Measurements from ENCODE around the gene OLFM3.

DNA sequence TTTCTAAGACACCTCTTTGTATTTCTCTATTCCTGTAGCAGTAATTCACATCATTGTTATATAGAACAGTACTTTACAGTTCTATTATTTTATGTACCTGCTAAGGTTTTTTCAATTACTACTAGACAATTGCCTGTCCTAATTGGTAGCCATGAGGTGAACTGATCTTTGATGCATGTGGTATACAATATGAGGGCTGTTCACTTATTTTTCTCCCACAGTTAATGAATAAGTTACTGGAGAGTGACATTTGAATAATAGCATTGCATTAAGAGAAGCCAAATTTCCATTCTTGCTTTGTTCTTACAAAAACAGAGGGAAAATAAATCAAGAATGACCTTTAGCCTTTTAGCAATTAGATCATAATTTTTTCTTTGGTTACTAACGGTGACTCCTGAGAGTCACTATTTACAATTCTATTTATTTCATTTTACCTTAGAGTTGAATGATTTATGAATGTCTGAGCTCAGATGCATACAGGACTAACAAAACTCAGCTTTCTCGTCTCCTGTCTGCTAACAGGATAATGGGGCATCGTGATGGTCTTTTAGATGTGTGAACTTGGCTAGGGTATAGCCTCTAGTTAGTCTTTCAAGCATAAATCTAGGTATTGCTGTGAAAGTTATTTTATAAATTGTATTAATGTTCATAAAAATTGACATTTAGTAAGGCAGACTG, 54.1 kb downstream of the OLFM3 start:
- TF ChIP-seq CEBPB (IDR thresholded peaks at IDR 0.05) = no peak
- TF ChIP-seq, protein P1, sequence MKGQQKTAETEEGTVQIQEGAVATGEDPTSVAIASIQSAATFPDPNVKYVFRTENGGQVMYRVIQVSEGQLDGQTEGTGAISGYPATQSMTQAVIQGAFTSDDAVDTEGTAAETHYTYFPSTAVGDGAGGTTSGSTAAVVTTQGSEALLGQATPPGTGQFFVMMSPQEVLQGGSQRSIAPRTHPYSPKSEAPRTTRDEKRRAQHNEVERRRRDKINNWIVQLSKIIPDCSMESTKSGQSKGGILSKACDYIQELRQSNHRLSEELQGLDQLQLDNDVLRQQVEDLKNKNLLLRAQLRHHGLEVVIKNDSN (IDR thresholded peaks at IDR 0.05) = no peak
- no peak for TF ChIP-seq RAD21 (IDR thresholded peaks at IDR 0.05; ENCODE audit: low read depth)

All from Ishikawa (cell line).